ENCODE measurements around the gene L3MBTL2. TPM values are rescaled to one million over a fixed set of nuclear protein-coding genes. Genes with fewer than 3 reads are reported as not detected.

L3MBTL2 gene
- total and polyA plus RNA-seq, 9 of the 15 experiments (the other 6 are each of a cell fraction or from before 2014, with no cell fraction given), result 10.3 to 23.1 (median 18.6) TPM

GRCh38 chr22:41217553-41218157 lies 12.5 kb downstream of the L3MBTL2 start (continued):
- TF ChIP-seq HMBOX1 (IDR thresholded peaks at IDR 0.05) (no peak), MBD2 (IDR thresholded peaks at IDR 0.05; ENCODE audit: borderline replicate concordance, low read depth) (no peak), ZNF232 (CRISPR knock-in tag; IDR thresholded peaks at IDR 0.05) (no peak), RBFOX2 (IDR thresholded peaks at IDR 0.05; ENCODE audit: low read depth, low read length) (peak; percentile 60), CXXC5 (CRISPR knock-in tag; IDR thresholded peaks at IDR 0.05) (peak; percentile 29; the same call in 1 of the 2 replicates)

GRCh38 chr22:41222846-41223507 lies 17.9 kb downstream of the L3MBTL2 start:
- 90% methylated on average over 6 of the region's 9 CpGs for WGBS (ENCODE audit: insufficient coverage, low coverage, missing lambda C conversion rate)
- Histone ChIP-seq H3K9me3 (replicated peaks; ENCODE audit: control insufficient read depth, insufficient read depth, low read depth, low read length) (no peaks in the 10 kb centered on the region), H3K27ac (ENCODE audit: extremely low read depth, low read depth, low read length) (no peak overlapping the region), H3K79me2 (ENCODE audit: control insufficient read depth, insufficient read depth, low read length) (no peaks in the 10 kb centered on the region), H3K36me3 (ENCODE audit: control insufficient read depth, insufficient read depth, low read length) (peaks cover 73% of the 10 kb centered on the region; the same call in 2 of the 3 replicates), H3K9me1 (ENCODE audit: control insufficient read depth, insufficient read depth, low read length) (no peaks in the 10 kb centered on the region), H3K9ac (ENCODE audit: insufficient read depth in 1 of 2, low read depth in 2 of 2, low read length in 2 of 2) (no peak overlapping the region), H3K4me3 (no peak overlapping the region), H2AFZ (ENCODE audit: low read depth, low read length) (no peak overlapping the region), H3K27me3 (ENCODE audit: control insufficient read depth in 2 of 2, insufficient read depth in 2 of 2, low read length in 2 of 2) (no peaks in the 10 kb centered on the region), H4K20me1 (replicated peaks; ENCODE audit: control insufficient read depth, insufficient read depth, low read length) (no peaks in the 10 kb centered on the region), H3K4me2 (ENCODE audit: insufficient read depth, low read length) (no peak overlapping the region), H3K4me1 (replicated peaks in 1 of 2; ENCODE audit: control insufficient read depth in 2 of 2, insufficient read depth in 2 of 2, low read length in 2 of 2) (no peaks in the 10 kb centered on the region; a peak in 1 of 5 replicates)
- ATAC-seq, result no peak
- POLR2A ChIA-PET, result interaction anchor here (0.6 to 0.8 kb wide), 2 partner anchors 10 to 1751 kb away, joined by 4 read pairs; no protein-coding TSS in a partner anchor
- BruUV-seq (replicated peaks), result no TSS peak
- FAIRE-seq, result no peak
- intact Hi-C loops (cut with micrococcal nuclease), result no loop called here
- CTCF ChIA-PET (ENCODE audit: low intra/inter-chr PET ratio), result no interaction called here
- DNase-seq (ENCODE audit: extremely low read depth in 1 of 4, low spot score in 3 of 4), result no peak
- in situ Hi-C loops (cut with MboI), result no loop called here
- TF ChIP-seq GABPB1 (CRISPR knock-in tag; IDR thresholded peaks at IDR 0.05), result no peak
- no peak for TF ChIP-seq MEF2D (tag; conservative IDR thresholded peaks at IDR 0.05; ENCODE audit: low read depth)
- TF ChIP-seq BCLAF1 (IDR thresholded peaks at IDR 0.05; ENCODE audit: borderline replicate concordance in 1 of 2, control insufficient read depth in 1 of 2, low read depth in 2 of 2, low read length in 1 of 2), result no peak
- no peak for TF ChIP-seq NCOA6 (IDR thresholded peaks at IDR 0.05)
- no peak for TF ChIP-seq SP1 (CRISPR knock-in tag; IDR thresholded peaks at IDR 0.05)
- TF ChIP-seq BCL6 (CRISPR knock-in tag; IDR thresholded peaks at IDR 0.05), result no peak
- no peak for TF ChIP-seq FOXK2 (conservative IDR thresholded peaks at IDR 0.05 in 1 of 2, IDR thresholded peaks at IDR 0.05 in 1 of 2; ENCODE audit: low read depth in 2 of 2)
- no peak for TF ChIP-seq NR2C1 (IDR thresholded peaks at IDR 0.05)
- TF ChIP-seq NR2C1 (tag; IDR thresholded peaks at IDR 0.05), result no peak
- no peak for TF ChIP-seq SMAD4 (CRISPR knock-in tag; conservative IDR thresholded peaks at IDR 0.05)
- no peak for TF ChIP-seq ZNF57 (CRISPR knock-in tag; IDR thresholded peaks at IDR 0.05)
- TF ChIP-seq ZNF3 (CRISPR knock-in tag; IDR thresholded peaks at IDR 0.05), result no peak

All from K562 (cell line).